Left kidney (tissue), 2 donors: ENCODE data around the gene ZNF398. TPM values are rescaled to one million over a fixed set of nuclear protein-coding genes. Genes with fewer than 3 reads are reported as not detected.

Experiments
- DNase-seq: peaks from one replicate; pipeline ENCODE4 v3.0.0-alpha.2; 2013
- polyA plus RNA-seq: library from polyadenylated mRNA; unstranded; fragments of 120-200 nt; gene quantifications from one replicate; pipeline ENCODE4 v1.2.1, GENCODE V29; 2013; ENCODE audit not compliant: insufficient read length

ZNF398 gene
- polyA plus RNA-seq, 1 donor, result 15.6 TPM

DNA sequence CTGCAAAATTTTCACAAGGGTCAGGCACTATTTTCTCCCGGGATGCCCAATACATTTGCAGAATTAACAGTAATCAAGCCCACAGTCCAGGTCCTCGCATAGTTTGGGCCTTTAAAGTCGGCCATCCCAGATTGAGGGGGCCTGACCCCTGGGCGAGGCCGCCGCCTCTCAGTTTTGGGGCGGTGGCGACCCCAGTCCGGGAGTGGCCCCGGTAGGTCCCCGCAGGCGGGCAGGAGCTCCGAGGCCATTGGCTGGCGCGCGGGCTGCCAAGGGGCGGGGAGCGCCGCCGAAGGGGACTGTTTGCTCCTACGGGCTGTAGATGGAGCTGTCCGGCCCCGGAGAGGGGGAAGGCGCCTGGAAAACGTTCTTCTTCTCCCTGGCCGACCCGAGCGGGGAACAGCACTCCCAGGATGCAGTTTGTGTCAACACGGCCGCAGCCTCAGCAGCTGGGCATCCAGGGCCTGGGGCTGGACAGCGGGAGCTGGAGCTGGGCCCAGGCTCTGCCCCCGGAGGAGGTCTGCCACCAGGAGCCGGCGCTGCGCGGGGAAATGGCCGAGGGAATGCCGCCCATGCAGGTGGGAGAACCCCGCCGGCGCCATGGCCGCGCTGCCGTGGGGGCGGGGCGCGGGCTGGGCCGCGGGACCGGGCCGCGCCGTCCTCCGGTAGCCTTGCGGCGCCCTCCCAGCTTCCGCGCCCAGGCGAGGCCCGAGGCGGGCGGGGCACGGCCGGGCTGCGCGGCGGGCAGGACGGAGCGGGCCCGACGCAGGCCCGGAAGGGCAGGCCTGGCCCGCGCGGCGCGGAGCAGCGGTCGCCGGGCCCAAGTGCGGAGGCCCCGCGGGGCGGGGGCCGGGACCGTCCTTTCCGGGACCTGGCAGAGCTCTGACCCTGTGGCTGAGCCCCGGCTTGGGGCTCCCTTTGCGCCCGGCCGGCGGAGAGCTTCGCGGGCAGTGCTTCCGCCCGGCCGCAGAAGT lies 48.2 kb downstream of the ZNF398 start, which contains the start of gene ZNF282:
Gene ZNF282, plus strand, starts transcription at position 367 of the 971 bp plus-strand sequence. Its CDS starts 44 bp downstream, at position 411.
- DNase-seq, result peak; percentile 89

GRCh38 chr7:149196151-149196704 lies 49.0 kb downstream of the ZNF398 start:
- DNase-seq, result no peak

GRCh38 chr7:149196705-149197171 lies 49.5 kb downstream of the ZNF398 start:
- no peak for DNase-seq

DNA sequence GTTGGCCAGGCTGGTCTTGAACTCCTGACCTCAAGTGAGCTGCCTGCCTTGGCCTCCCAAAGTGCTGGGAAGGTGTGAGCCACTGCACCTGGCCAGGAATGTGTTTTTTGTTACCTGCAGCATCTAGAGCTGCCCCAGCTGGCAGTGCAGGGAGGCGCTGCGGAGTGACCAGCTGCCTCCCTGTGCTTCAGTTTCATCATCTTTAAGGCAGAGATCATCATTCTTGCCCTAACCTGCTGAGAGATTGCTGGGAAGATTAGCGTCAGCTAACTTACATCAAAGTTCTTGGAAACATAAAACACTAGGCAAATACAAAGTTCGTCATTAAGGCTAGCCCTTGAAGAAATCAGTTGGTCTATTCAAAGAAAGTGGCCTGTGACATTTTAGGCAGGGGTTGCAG lies 50.4 kb downstream of the ZNF398 start:
- no peak for DNase-seq

- DNase-seq, result no peak
These were observed 51.0 kb downstream of the ZNF398 start for GRCh38 chr7:149198161-149198816.

GRCh38 chr7:149199234-149199995 lies 52.2 kb downstream of the ZNF398 start:
- no peak for DNase-seq

- no peak for DNase-seq
These were observed 55.6 kb downstream of the ZNF398 start for GRCh38 chr7:149202831-149203231.

DNA sequence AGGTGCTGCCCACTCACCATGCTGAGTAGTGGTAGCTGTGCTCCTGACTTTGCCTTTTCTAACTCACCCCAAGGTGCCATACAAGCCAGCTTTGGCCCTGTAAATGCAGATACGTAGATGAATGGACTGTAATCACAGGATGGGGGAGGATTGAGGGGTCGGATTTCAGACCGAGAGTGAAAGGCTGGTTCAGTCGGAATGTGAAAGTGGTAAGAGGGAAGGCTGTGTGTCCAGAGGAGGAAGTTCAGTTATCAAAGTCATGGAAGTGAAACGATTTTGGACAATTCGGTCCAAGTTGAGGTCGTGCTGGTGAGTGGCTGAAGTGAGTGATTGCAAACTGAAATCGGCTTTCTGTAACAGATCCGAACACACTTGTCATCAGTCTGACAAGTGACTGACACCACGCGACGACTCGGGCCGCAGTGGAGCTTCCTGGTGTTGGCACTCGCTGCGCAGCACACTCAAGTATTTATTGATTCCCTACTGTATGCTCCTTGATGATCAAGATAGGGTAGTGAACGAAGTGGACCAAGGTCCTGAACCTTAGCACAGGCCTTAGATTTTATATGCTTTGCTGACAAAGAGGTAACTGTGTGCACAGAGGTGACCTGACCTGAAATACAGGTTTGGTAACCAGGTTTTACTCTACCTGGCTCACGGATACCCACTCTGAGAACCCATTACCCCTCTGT lies 58.6 kb downstream of the ZNF398 start:
- no peak for DNase-seq

DNA sequence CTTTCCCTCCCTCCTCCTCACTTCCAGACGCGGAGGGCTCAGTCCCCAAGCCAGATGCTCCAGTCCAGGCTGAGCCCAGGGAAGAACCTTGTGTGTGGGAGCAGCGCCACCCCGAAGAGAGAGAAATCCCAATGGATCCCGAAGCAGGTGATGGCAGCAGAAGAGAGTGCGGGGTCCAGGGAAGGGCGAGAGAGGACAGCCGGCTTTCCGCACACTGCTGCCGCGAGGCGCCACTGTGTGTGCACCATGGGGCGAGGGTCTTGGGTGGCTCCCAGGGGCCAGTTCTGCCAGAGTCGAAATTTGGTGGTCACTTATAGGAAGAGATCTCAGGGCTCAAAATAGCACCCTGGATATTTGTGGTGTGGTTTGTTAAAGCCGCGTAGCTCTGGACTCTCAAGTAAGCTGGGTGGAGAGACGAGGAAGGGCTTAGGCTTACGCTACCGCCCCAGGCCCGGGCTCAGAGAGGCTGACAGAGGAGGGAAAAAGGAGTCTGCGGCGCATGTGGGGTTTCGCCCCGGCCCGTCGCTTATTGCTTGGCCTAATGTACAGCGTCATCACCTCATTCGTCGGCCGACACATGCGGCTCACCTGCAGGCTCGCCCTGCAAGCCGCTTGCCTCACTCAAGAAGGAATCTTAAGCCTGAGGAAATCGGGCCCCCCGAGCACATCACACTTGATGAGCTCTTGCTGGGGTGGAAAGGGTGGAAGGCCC lies 60.2 kb downstream of the ZNF398 start:
- no peak for DNase-seq

- no peak for DNase-seq
These were observed 62.4 kb downstream of the ZNF398 start for GRCh38 chr7:149209518-149210269.

DNA sequence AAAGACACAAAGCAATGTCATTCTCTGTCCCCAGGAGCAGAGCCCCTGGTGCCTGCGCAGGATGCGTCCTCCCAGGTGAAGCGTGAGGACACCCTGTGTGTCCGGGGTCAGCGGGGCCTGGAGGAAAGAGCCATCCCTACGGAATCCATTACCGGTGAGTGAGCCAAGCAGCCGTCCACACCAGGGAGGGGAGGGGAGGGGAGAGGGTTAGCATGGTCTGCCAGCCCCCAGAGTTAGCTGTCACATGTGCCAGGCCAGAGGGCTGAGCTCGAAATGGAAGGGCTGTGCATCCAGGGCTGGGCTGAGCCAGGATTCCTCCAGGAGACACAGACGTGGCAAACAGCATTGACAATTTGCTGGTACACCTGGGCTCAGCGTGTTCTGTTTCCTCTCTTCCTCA lies 63.3 kb downstream of the ZNF398 start:
- DNase-seq, result no peak

DNA sequence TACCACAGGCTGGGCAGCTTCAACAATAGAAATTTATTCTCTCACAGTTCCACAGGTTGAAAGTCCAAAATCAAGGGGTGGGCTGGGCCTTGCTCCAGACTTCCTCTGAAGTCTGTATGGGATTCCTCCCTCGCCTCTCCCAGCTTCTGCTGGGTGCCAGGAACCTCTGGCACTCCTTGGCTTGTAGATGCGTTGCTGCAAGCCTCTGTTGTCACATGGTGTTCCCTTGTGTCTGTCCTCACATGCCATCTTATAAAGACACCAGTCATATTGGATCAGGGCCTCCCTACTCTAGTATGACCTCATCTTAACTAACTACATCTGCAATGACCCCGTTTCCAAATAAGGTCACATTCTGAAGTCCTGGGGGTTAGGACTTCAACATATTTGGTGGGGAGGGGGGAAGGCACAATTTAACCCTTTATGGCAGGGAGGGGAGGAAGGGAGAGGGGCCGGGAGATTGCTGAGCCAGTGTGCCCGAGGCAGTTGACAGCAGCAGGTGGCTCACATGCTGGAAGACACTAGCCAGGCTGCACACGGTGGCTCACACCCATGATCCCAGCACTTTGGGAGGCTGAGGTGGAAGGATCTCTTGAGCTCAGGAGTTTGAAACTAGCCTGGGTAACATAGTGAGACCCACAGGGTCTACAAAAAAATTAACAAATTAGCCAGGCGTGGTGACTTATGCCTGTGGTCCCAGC lies 66.9 kb downstream of the ZNF398 start:
- DNase-seq, result no peak

DNA sequence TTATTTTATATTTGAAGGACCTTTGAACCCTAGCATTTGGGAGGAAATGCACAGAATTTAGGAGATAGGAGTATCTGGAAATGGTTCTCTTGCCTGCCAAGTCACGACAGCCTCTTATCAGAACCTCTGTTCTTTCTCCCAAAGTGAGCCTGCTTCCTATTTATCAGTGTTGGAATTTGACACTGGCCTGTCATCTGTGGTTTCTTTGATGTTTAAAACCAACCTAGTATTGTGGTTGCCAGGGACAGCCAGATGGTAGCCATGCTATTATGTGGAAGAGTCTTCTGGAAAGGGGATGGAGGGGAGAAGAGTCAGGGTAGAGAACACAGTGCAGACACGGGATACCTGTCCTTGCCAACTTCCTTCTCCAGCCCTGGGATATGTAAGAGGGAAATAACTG lies 69.1 kb downstream of the ZNF398 start:
- DNase-seq, result no peak

DNA sequence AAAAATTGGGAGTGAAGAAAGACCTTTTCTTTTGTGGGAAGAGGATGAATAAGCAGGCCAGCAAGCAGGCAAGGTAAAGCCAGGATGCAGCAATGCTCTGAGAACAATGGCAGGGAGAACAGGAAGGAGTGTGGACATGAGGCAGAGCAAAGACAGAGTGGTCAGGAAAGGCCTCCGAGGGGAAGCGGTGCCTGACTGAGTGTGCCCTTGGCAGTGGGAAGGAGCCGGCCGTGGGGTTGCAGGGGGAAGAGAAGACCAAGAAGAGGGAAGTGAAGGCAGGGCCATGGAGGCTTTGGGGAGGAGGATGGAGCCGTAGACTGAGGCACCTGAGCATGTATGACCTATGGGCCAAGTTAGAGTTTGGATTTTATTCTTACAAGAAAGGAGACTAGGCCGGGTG lies 70.3 kb downstream of the ZNF398 start:
- no peak for DNase-seq

DNA sequence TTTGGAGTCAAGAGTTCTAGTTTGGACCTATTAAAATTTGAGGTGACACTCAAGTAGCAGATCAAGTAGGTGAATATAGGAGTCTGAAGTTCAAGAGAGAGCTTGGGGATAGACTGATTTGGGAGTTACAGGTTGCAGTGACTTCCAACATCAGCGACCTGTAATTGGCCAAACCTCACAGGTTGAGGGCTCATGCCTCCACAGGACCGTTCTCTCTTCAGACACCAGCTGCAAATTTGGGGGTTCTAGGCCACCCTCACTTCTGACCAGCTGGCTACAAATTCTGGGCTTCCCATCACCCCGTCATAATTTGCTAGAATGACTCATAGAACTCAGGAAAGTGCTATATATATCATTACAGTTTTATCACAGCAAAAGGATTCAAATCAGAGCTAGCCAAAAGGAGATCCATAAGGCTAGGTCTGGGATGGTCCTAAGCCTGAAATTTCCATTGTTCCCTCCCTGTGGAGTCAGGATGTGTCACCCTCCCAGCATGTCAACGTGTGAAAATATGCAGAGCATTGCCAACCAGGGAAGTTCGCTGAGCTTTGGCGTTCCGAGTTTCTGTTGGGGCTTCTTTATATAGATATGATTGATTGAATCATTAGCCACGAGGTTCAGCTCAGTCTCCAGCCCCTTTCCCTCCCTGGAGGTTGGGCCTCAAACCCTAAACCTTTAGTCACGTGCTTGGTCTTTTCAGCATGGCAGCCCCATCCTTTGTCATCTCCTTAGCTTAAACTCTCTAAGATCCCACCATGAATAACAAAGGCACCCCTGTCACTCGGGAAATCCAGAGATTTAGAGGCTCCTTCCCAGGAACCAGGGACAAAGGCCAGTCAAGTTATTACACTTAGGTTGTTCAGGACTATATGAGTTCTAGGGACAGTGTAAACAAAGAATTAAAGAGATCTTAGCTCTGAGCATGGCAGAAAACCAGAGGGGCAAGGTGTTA lies 71.5 kb downstream of the ZNF398 start:
- DNase-seq, result no peak

DNA sequence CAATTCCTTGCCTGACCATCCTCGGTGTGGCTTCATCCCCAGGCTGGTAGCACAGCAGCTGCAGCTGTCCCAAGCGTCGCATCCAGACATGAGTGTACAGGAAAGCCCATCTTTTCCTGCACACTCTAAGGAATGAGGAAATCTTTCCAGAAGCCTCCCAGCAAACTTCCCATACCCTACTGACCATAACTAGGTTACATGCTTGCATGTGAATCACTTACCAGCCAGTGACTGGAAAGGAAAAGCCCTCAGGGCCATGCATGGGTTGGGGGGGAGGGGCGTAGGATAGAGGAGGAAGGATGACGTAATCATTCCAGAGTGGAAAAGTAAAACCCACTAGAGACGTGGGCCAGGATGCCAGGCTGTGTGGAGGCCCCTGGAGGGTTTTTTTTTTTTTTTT lies 73.3 kb downstream of the ZNF398 start:
- DNase-seq, result no peak

GRCh38 chr7:149223176-149223575 lies 75.9 kb downstream of the ZNF398 start:
- DNase-seq, result no peak

DNA sequence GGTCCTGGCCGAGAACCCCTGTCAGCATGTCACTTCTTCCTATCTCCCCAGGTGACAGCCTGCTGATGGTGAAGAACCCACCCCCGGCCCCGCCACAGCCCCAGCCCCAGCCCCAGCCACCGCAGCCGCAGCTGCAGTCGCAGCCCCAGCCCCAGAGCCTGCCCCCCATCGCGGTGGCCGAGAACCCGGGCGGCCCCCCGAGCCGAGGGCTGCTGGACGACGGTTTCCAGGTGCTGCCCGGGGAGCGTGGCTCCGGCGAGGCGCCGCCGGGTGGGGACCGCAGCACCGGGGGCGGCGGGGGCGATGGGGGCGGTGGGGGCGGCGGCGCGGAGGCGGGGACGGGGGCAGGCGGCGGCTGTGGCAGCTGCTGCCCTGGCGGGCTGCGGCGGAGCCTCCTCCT lies 76.5 kb downstream of the ZNF398 start:
- no peak for DNase-seq
